ENCODE measurements around the gene PRR20A.
"Not testable (repeated sequence)": the region's sequence is repeated elsewhere in the genome, so short reads cannot be mapped to it uniquely, and the experiment has no call there.

The PRR20A gene

GRCh38 chr13:57160332-57160731 is 19.6 kb downstream of the PRR20A start, which contains the start of gene PRR20D:
PRR20D (plus strand) TSS chr13:57160632; CDS start chr13:57161019, 387 bp downstream.
- H3K4me3 ChIP-seq (ENCODE audit: low read length); H3K36me3 ChIP-seq (ENCODE audit: control insufficient read depth, insufficient read depth, low read length); H3K27ac ChIP-seq (ENCODE audit: low read length); H3K27me3 ChIP-seq (ENCODE audit: control insufficient read depth, insufficient read depth, low read length); DNase-seq (ENCODE audit: low read depth, low spot score); H3K9me3 ChIP-seq (ENCODE audit: control insufficient read depth, insufficient read depth, low read length); H3K4me1 ChIP-seq (ENCODE audit: control insufficient read depth, insufficient read depth, low read length): not testable (repeated sequence)
- WGBS (ENCODE audit: insufficient coverage, insufficient read length): no CpG with 5 or more reads among the region's 22 CpGs

DNA sequence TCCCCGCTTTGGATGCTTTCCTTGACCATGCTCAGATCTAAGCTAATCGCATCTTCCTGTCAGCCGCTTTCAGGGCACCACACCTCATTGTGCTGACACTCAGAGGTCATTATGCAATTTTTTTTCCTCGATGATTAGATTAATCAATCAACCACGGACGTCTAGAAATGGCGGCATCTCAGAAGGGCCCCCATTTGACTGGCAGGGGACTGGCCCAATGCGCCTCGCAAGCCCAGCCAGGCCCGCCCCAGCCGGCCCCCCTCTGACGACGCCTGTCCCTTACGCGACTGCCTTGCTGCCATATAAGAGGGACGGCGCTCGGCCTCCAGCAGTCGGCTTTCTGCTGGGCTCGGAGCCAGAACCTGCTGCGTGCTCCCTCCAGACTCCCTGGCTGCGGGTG is 26.2 kb downstream of the PRR20A start, which contains the start of gene PRR20E:
TSS of gene PRR20E (plus strand) at position 301 of the 400 bp plus-strand sequence. CDS start 387 bp downstream, outside the sequence.
- not testable (repeated sequence) for DNase-seq (ENCODE audit: low read depth, low spot score); H3K4me1 ChIP-seq (ENCODE audit: control insufficient read depth, insufficient read depth, low read length); H3K4me3 ChIP-seq (ENCODE audit: low read length); H3K27ac ChIP-seq (ENCODE audit: low read length); H3K27me3 ChIP-seq (ENCODE audit: control insufficient read depth, insufficient read depth, low read length); H3K36me3 ChIP-seq (ENCODE audit: control insufficient read depth, insufficient read depth, low read length); H3K9me3 ChIP-seq (ENCODE audit: control insufficient read depth, insufficient read depth, low read length)
- WGBS (ENCODE audit: insufficient coverage, insufficient read length): no CpG with 5 or more reads among the region's 22 CpGs

DNA sequence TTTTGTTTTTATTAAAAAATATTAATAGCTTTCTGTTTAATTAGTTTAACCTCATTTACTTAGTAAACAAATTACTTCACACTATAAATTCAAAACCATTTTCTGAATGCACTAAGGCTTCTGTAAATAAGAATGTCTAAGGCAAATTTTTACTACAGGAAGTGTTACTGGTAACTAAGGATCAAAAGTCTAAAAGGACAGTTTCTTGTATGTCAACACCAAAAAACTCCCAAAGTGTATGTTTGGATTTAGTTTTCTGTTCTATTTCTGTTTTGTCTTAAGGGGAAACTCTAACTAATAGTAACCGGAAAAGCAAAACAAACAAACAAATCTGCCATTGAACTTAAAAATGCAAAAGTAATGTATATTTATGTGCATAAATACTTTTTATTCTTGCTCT is 50.9 kb downstream of the PRR20A start:
- no CpG with 5 or more reads among the region's 1 CpG for WGBS (ENCODE audit: insufficient coverage, insufficient read length)
- Histone ChIP-seq H3K9me3 (ENCODE audit: control insufficient read depth, insufficient read depth, low read length) (no peaks in the 10 kb centered on the region), H3K4me1 (ENCODE audit: control insufficient read depth, insufficient read depth, low read length) (no peaks in the 10 kb centered on the region), H3K27ac (ENCODE audit: low read length) (no peak overlapping the region), H3K27me3 (ENCODE audit: control insufficient read depth, insufficient read depth, low read length) (no peaks in the 10 kb centered on the region), H3K36me3 (ENCODE audit: control insufficient read depth, insufficient read depth, low read length) (no peaks in the 10 kb centered on the region), H3K4me3 (ENCODE audit: low read length) (no peak overlapping the region)
- no peak for DNase-seq (ENCODE audit: low read depth, low spot score)

Data from iPS DF 6.9 (cell line).